ACHN (cell line): ENCODE measurements around the gene TMLHE.
"Not testable (repeated sequence)": the region's sequence is repeated elsewhere in the genome, so short reads cannot be mapped to it uniquely, and the experiment has no call there.

Experiments
- DNase-seq: peaks from one replicate; pipeline ENCODE4 v3.0.0-alpha.2; 2015
- in situ Hi-C: cut with HindIII; loops from 2 replicates; pipeline ENCODE4 v1.10.0; 2017; ENCODE audit warnings: low sequenced_read_pairs, low pct_ligation_motif_present, low pct_unique_long_range_greater_than_20kb

Gene TMLHE, protein sequence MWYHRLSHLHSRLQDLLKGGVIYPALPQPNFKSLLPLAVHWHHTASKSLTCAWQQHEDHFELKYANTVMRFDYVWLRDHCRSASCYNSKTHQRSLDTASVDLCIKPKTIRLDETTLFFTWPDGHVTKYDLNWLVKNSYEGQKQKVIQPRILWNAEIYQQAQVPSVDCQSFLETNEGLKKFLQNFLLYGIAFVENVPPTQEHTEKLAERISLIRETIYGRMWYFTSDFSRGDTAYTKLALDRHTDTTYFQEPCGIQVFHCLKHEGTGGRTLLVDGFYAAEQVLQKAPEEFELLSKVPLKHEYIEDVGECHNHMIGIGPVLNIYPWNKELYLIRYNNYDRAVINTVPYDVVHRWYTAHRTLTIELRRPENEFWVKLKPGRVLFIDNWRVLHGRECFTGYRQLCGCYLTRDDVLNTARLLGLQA

DNA sequence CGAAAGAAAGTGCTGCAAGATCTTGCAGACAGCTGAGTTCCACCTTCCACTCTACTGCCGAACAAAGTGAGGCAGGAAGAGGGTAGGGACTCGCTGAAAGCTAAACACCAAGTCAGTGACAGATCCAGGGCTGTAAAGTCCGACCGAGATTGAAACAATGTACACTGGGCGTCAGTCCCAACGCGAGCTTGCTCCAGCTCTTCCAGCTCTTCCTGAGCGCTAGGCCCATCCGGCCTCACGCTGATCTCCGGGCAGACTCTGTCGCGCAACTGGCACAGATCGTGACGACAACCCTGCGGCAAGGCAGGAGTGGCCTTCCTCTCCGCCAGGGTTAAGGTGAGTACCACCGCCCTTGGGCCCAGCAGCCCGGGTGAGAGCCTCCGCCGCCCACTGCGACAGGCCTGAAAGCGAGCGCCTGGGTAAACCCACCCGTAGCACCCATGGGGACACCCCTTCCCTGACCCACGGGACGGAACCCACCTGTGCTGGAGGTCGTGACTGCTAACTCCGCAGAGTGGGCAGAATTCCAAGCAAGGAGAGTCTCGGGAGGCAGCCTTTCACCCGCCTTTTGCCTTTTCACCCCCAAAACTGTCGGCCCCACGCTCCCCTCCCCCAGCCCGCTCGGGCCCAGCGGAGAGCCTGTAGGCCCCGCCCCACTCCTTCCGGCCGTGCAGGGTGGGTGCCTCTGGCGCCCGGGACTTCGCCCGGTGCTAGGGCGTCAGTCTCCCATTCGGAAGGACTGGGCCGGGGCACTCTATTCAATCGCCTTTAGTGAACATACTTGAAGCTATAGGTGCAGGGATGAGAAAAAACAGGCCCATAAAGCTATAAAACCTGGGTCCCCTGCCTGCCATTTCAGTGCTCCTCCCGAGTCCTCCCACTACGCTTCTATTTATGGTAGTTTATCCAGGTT, at the start of gene TMLHE, which contains the start of gene SPRY3:
TSS of gene TMLHE (minus strand) at position 641 of the 913 bp plus-strand sequence. CDS start 67,676 bp downstream, outside the sequence.
TSS of gene SPRY3 (plus strand) at position 275 of the 913 bp plus-strand sequence.
- in situ Hi-C loops = no loop called here
- DNase-seq = peak; percentile 43

DNA sequence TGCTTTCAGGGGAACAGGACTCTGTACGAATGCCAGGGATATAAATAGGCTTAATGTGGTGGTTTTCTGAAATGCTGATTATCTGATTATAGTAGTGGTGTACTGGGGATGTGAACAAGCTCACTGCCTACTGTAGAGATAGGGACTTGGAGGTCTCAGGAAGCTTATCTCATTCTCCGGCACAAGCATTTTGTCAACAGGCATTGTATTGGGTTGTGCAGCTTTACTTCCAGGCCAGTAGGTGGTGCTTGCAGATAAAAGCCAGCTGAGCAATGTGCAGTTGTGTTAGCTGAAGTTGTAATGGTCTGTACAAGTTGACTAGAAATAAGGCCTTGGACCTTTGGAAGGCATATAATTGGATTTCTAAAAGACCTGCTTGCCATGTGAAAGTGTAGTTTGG, 49.5 kb upstream of the TMLHE start:
- in situ Hi-C loops = no loop called here
- peak; percentile 3 for DNase-seq

DNA sequence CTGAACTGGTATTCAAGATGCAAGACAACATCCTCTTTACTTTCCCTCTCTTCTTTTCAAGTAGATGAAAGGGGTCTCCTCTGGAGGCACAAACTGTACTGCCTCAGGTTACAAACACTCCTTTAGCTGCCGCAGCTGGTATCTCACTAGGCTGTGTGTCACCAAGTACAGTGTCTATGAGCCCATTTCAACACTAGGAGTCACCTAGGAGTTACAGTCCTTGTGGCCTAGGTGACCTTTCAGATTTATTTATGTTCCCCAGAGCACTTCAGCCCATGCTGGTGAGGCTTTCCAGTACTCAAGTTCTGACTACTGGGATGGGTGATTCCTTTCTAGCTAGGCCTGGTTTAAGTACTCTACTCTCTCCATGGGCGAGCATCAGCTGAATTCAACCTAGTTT, 32.4 kb upstream of the TMLHE start:
- no peak for DNase-seq
- in situ Hi-C loops = no loop called here

DNA sequence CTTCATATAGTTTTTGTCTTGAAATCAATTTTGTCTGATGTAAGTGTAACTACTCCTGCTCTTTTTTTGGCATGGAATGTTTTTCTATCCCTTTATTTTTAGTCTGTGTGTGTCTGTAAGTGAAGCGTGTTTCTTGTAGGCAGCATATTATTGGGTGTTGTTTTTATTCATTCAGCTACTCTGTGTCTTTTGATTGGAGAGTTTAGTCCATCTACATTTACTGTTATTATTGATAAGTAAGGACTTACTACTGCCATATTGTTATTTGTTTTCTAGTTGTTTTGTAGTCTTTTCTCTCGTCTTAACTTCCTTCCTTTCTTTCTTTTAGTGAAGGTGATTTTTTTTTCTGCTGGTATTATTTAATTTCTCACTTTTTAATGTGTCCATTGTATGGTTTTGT, 30.5 kb upstream of the TMLHE start:
- in situ Hi-C loops = no loop called here
- no peak for DNase-seq

DNA sequence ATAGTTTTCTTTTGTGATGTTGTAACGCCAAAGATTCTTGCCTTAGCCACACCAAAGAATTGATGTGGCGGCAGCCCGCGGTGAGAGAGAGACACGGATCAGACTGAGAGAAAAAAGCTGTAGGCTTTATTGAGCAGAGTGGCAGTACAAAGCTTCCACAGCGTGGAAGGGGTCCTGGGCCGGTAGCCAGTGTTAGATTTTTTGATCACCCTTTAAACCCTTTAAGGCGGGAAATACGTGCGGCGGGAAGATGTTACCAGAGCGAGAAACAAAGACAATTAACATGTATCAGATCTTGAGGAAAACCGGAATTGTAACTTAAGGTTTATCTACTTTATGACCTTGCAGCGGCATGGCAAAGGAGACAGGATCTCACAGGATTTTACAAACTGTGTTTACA, 28.6 kb upstream of the TMLHE start:
- in situ Hi-C loops, DNase-seq: not testable (repeated sequence)

DNA sequence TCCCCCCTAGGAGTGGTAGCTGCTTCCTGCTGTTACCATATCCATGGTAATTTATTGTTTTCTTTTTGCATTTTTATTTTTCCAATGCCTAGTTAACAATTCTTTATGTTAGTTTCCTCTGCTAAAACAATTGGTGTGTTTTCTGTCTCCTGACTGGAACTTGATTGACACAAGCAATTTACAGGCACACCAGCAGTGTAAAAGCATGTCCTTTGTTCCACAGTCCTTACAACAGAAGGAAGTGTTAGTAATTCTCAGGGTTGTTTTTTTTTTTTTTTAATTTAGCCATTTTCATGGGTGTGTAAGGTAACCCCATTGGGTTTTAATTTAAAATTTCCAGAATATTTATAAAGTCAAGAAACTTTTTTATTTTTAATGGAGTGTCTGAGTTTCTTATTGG, 25.0 kb upstream of the TMLHE start:
- in situ Hi-C loops = no loop called here
- DNase-seq = no peak

DNA sequence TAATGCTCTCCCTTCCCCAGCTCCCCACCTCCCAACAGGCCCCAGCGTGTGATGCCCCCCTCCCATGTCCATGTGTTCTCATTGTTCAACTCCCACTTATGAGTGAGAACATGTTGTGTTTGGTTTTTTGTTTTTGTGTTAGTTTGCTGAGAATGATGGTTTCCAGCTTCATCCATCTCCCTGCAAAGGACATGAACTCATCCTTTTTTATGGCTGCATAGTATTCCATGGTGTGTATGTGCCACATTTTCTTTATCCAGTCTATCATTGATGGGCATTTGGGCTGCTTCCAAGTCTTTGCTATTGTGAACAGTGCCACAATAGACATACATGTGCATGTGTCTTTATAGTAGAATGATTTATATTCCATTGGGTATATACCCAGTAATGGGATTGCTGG, 22.3 kb upstream of the TMLHE start:
- in situ Hi-C loops, DNase-seq: not testable (repeated sequence)

DNA sequence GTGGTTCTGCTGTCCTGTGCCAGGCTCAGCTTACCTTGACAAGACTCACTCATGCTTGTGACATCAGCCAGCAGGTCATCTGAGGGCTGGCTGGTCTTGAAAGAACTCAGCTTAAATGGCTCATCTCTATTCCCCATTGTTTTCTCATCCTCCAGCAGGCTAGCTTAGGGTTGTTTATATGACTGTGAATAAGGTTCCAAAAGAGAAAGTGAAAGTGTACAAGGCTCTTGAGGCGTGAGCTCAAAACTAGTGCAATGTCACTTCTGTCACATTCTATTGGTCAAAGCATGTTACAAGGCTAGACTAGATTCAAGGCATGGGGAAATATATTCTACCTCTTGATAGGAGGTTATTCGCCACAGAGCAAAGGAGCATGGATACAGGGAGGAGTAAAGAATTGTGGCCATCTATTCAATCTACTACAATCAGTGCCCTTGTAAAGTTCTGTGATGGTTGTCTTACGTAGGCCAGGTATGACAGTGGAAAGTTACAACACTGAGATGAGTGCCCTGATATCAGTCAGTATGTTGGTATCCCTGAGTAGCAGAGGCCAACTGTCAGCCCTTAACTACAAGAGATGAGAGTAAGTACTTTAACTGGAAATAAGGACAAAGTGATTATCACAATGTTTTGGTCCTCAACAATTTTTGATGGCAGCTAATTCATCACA, 19.8 kb upstream of the TMLHE start:
- in situ Hi-C loops = no loop called here
- DNase-seq = peak; percentile 38

DNA sequence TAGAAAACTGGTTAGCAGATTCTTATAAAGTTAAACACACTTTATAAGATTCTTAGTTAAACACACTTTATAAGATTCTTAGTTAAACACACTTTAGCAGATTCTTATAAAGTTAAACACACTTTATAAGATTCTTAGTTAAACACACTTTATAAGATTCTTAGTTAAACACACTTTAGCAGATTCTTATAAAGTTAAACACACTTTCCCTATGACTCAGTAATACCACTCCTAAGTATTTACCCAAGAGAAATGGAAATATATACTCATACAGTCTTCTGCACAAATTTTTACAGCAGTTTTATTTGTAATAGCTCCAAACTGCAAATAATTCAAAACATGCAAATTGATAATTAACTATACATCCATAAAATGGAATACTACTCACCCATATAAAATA, 7.4 kb upstream of the TMLHE start:
- DNase-seq, in situ Hi-C loops: not testable (repeated sequence)

DNA sequence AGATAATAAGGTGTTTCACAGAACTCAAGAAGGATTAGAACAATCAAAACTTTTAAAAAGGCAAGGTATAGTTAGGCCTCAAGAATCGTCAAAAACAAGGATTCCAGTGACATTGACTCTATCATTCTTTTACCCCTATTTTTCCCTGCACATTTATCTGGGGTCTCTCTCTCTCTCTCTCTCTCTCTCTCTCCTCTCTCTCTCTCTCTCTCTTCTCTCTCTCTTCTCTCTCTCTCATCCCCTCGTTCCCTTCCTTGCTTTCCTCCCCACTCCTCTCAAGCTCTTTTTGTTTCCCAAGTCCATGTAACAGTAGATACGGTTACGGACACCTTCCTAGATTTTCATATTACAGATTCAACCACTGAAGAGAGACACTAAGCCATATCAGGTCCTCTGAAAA, 3.2 kb upstream of the TMLHE start:
- DNase-seq = no peak
- in situ Hi-C loops = no loop called here

DNA sequence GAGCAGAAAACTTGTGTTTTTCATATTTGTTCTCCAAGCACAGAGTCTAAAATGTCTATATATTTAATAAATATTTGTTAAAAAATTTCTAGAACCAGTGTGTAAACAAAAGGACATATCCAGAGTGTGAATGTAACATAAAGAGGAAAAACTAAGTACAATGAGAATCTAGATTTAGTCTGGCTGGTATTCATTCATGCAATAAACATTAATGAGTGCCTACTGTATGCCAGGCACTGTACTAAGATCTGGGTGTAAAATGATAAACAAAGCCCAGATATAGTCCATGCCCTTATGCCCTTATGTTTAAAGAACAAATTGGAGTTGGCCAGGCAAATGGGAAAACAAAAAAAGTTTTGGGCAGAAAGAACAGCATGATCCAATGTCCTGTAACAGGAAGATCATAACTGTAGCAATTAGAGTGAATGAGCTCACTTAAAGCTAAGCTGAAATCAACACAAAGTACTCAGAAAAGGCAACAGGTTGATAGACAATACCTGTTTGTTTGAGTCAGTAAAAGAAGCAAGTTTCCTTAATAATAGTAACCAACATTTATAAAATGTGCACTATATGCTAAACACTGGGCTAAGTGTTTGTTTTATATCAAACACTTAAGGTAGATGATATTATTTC, 1.3 kb upstream of the TMLHE start:
- in situ Hi-C loops = no loop called here

DNA sequence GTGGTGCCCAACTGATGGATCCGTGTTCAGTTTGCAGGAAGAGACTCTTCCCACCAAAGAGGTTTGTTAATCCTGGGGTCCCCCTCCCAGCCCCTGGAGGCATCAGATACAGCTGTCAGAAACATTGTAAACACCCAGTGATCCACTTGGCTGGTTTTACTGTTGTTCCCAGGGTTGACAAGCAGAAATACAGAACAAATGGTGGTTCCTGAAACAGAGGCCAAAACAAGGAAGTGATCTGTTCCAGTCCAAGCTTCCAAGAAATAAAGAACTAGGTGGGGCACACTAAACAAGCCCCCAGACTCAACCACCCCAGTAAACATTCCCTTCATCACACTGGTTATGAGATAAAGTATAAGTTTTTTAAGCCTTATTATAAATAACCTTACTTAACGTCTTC, 1.4 kb downstream of the TMLHE start:
- no peak for DNase-seq
- in situ Hi-C loops = no loop called here

More for the DNA sequence above, 1.3 kb upstream of the TMLHE start:
- DNase-seq = no peak

DNA sequence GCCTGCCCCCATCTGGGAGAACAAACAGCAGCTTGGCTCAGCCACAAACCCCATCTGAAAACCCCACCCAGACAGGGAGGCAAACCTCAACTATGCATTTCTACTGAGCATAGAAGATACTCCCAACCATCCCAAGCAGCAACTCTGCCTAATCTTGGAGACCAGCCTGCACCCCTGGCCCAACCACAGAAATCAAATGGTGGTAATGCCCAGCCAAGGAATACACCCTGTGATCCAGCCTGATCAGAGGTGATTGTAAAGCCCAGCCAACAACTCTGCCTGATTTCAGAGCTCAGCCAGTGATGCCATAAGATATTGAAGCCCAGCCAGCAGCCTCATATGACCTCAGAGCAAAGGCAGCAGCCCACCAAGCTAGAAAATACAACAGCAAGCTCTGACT, 19.8 kb downstream of the TMLHE start:
- no peak for DNase-seq
- in situ Hi-C loops = no loop called here

DNA sequence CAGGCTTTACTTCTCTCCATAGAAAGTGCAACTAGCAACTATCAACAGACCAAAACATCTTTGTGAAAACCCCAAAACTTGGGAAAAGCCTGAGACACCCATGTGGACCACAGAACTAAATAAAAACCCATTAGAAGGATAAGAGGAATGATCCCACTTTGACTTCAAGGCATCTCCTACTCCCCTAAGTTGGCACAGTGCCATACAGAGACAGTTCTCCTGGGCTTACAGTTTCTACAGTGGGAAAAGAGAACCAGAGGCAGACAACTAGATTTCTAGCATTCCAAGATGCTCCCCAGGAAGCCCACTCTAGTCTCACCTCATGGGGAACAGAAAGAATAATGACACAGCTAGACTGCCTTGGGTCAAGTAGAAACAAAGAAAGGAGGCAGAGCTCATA, 20.4 kb downstream of the TMLHE start:
- DNase-seq = no peak
- in situ Hi-C loops = no loop called here

DNA sequence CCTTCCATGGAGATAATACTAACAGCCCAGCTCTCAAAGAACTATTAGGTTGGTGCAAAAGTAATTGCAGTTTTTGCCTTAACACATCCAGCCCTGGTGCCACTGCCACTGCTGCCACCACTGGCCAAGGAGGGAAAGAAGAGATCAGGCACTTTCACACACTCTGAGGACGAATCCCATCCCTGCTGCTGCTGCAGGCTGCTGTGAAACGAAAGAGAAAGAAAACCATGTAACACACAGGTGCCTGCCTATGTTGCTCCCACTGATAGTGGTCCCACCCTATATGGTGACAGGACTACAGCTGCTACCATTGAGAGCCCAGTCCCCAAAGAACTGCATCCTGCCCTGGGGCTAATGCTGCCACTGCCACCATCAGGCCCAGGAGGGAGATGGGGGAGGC, 35.1 kb downstream of the TMLHE start:
- in situ Hi-C loops = no loop called here
- no peak for DNase-seq

DNA sequence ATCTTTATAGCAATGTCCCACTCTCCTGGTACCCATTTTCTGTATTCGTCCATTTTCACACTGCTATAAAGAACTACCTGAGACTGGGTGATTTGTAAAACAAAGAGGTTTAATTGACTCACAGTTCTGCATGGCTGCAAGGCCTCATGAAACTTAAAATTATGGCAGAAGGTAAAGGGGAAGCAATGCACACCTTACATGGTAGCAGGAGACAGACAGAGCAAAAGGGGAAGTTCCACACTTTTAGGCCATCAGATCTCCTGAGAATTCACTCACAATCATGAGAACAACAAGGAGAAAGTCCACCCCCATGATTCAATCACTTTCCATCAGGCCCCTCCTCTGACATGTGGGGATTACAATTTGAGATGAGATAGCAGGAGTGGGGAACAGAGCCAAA, 49.7 kb downstream of the TMLHE start:
- in situ Hi-C loops = no loop called here
- no peak for DNase-seq

DNA sequence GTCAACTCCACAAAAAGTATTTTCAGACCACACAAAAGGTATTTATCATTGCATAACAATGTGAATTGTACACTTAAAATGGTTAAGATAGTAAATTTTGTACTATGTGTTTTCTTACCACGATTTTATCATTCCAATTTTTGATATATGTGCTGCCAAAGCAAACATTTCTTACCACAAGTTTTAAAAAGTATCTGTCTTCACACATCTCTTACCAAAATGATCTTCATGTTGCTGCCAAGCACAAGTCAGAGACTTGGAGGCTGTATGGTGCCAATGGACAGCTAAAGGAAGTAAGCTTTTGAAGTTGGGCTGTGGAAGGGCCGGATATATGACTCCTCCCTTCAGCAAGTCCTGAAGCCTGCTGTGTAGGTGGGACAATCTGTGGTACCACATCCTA, 67.9 kb downstream of the TMLHE start:
- in situ Hi-C loops = no loop called here
- no peak for DNase-seq

DNA sequence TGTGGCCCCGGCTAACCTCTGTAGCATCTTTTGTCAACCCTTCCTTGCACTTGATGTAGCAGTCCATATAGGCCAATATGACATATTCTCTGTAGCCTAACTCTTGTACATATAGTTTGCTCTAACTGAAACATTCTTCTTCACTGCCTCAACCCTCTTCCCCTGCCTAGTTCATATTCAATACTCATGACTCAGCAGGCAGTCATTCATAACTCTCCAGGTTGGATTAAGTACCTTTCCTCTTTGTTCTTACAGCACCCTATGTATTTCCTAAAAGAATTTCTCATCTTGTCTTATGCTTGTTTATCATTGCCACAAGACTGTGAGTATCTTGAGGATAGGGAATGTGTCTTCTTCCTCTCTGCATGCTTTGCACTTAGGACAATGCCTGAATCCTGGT, 76.9 kb downstream of the TMLHE start:
- DNase-seq = no peak
- in situ Hi-C loops = no loop called here

DNA sequence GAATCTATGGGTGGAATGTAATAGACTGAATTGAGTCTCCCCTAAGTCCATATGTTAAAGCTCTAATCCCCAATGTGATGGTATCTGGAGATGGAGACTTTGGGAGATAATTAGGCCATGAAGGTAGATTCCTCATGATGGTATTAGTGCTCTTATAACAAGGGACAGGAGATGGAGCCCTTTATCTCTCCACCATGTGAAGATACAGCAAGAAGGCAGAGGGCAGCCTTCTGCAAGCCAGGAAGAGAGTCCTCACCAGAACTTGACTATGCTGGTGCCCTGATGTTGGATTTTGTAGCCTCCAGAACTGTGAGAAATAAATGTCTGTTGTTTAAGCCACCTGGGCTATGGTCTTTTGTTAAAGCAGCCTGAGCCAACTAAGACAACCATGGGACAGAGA, 78.0 kb downstream of the TMLHE start:
- no peak for DNase-seq
- in situ Hi-C loops = no loop called here
